ACHN (cell line): ENCODE data around the gene IL23A.
A peak's percentile ranks its signal among the peaks of the same experiment; 100 is the strongest.
"Not testable (repeated sequence)": the region's sequence is repeated elsewhere in the genome, so short reads cannot be mapped to it uniquely, and the experiment has no call there.

Experiments used
- DNase-seq: peaks from one replicate; pipeline ENCODE4 v3.0.0-alpha.2; 2015
- in situ Hi-C: cut with HindIII; loops from 2 replicates; pipeline ENCODE4 v1.10.0; 2017; ENCODE audit warnings: low sequenced_read_pairs, low pct_ligation_motif_present, low pct_unique_long_range_greater_than_20kb

Gene IL23A

DNA sequence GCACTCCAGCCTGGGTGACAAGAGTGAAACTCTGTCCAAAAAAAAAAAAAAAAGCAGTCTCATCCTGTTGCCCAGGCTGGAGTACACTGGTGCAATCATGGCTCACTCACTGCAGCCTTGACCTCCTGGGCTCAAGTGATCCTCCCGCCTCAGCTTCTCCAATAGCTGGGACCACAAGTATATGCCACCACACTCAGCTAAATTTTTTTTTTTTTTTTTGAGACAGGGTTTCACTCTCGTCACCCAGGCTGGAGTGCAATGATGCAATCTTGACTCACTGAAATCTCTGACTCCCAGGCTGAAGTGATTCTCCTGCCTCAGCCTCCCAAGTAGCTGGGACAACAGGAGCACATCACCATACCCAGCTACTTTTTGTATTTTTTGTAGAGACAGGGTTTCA is 17.7 kb upstream of the IL23A start:
- no peak for DNase-seq
- in situ Hi-C loops = no loop called here

DNA sequence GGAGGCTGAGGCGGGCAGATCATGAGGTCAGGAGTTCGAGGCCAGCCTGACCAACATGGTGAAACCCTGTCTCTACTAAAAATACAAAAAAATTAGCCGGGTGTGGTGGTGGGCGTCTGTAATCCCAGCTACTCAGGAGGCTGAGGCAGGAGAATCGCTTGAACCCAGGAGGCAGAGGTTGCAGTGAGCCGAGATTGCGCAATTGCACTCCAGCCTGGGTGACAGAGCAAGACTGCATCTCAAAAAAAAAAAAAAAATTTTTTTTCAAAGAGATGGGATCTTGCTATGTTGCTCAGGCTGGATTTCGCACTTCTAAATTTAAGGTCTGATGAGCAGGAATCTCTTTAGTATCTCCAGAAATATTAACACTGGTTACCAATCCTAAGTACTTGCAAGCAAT is 17.1 kb upstream of the IL23A start:
- in situ Hi-C loops, DNase-seq: not testable (repeated sequence)

DNA sequence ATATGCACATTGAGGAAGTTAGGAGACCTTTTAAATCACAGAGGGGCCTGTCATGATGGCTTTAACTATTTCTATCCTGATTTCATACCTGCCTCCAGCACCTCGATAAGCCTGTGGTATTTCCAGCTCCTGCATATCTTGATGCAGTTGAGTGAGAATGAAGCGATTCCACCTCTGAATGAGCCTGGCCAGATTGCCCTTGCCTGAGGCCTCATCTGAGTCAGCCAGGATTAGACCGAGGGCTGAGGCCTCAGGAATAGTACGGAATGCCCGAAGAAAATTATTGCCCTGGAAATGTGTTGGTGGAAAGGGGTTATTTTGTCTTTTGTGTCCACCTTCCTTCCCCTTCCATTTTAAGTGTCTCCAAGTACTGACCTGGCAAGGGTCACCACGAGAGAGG is 14.5 kb upstream of the IL23A start:
- in situ Hi-C loops = no loop called here
- DNase-seq = no peak

DNA sequence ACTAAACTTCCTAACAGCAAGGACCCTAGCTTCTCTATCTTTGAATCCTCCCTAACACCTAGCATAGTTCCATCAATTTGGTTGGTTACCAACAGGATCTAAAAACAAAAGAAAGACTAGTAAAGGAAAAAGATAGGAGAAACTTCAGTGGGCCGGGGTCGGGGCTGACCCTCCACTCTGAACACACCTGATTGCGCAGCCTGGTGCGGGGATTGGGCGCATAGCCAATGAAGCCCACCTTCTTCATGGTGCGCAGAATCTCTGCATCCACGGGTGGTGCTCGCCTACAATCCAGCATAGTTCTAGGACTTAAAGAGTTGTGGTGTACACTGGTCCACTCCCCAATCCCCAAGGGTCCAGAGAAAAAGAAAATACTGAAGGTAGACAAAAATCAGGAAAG is 12.6 kb upstream of the IL23A start:
- in situ Hi-C loops = no loop called here
- DNase-seq = no peak

DNA sequence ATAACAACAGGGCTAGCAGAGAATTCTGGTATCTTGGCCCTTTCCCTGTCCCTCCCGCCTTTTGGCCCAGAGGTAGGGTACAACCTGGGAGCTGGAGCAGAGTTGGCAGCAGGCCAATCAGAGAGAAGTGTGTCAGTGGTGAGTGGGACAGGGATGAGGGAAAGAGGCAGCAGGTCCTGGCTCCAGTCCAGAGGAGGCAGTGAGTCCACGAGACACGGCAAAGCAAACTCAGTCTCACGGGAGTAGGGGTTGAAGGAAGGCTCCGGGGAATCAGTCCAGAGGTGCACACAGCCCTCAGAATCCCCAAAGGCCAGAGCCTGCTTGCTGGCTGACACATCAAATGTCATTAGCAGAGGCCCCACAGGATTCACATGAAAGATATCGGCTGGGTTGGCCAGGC is 12.2 kb upstream of the IL23A start:
- DNase-seq = no peak
- in situ Hi-C loops = no loop called here

DNA sequence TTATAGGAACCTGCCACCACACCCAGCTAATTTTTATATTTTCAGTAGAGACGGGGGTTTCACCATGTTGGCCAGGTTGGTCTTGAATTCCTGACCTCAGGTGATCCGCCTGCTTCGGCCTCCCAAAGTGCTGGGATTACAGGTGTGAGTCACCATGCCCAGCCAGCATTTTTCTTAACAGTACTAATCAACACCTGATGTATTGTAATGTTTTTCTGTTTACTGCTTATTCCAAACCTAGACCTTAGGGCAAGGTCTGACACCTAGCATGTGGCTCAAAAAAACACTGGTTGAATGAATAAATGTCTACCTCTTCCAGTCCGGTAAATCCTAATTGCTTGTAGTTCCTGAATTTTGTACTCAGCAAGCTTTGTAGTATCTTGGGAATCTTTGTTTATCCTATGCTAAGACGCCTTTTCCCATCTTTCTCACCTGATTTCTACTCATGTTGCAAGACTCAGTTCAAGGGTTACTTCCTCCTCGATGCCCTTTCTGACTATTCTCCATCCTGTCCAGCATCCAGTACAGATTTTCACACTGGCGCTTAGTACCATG is 7.7 kb upstream of the IL23A start:
- in situ Hi-C loops = no loop called here
- no peak for DNase-seq

DNA sequence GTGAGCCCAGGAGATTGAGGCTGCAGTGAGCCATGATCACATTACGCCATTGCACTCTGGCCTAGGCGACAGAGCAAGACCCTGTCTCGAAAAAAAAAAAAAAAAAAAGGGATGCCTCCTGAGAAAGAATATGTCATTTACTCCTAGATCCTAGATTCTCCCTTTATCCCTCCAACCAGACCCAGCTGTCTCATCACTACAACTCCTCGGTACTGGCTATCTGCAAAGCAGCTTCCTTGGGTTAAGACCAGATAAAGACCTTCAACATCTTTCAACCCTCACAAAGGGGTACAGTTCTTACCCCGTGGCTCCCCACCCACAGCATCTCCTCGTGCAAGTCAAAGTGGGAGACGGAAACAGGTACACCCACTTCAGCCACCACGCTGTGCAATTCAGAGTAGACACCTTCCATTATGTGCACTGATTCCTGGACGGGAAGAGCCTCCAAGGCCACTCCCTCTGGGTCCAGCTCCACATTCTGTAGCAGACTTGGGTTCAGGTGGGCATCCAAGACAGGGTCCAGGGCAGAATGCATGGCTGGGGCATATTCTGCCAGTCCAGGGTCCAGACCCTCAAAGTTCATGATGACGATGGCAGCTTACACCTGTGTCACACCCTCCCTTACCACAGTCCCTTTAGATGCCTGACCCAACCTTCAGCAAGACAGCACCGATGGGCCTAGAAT is 6.0 kb upstream of the IL23A start:
- in situ Hi-C loops = no loop called here
- no peak for DNase-seq

DNA sequence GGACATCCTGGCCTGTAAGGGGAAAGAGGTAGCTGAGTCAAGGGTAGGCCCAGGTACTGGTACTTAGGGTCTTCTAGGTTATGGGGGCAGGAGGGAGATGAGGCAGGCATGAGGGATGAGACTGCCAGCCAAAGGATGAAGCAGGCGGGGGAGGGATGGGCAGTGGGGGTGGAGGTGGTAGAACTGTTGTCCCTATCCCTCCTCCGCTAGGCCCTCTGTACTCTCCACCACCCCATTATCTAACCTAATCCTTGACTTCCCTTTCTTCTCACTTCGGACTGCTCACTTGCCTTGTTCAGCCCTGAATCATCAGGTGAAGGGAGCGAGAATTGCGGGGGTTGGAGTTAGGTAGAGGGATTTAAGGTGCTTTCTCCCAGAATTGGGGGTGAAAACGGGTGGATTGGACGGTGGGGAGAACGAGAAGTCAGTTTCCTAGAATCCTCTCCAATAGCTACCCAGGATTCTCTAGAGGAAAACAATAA is 5.4 kb upstream of the IL23A start:
- DNase-seq = no peak
- in situ Hi-C loops = no loop called here

DNA sequence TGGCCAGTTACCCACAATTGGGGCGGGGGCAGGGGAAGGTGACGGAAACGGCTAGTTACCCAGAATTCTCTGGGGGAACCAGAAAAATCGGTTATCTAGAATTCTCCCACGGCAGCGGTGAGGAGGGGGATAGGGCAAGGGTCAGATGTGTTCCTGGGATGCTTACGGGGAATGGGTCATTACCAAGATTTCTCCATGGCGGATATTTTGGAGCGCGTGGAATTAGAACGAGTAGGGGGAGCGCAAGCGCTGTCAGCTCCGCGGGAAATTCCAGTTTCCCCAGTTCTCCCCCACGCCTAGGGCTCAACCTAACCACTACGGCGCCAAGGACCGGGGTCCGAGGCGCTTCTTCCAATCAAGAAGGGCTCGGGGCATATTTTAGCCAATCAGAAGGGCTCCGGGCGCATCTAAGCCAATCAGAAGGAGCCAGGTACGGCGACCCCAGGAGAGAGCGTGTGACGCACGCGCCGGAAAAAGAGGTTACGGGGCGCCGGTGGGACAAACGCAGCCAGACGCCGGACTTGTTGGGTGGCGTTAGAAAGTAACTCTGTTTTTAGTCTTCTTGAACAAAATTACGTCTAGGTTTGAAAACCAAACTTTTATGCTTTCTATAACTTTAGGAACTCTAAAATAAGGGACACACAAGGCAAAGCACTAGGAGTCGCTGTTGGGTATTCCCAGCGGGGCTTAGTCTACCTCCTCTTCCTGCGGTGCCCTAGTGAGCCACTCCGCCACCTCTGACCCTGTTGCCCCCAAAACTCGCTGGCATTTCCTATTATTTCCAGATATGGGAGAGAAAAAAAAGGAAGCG is 4.8 kb upstream of the IL23A start, which contains the start of gene PAN2:
TSS of gene PAN2 (minus strand) at position 322 of the 811 bp plus-strand sequence. CDS start 906 bp downstream, outside the sequence.
- in situ Hi-C loops = no loop called here
- DNase-seq = peak; percentile 100

DNA sequence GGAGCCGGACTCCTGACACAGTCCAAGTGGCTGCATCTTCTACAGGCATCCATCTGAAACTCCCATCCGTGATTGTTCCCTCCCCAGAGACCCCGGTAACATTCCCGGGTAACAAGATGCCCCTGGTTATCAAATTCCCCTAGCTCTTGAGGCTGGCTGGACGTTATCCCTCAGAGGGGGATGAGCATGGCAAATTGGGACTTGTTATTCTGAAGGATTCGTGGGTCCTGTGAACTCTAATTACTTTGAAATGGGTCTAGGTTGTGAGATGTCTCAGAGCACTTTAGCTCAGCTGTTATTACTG is 4.2 kb upstream of the IL23A start:
- in situ Hi-C loops = no loop called here
- peak; percentile 24 for DNase-seq

DNA sequence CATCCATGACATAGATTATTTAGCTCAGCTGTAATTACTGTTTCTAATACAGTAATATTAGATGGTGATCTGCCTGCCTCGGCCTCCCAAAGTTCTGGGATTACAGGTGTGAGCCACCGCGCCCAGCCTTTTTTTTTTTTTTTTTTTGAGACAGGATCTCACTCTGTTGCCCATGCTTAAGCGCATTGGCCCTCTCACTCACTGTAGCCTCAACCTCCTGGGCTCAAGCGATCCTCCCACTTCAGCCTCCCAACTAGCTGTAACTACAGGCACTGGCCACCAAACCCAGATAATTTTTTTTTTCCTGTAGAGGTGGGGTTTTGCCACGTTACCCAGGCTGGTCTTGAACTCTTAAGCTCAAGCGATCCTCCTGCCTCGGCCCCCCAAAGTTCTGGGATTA is 3.2 kb upstream of the IL23A start:
- DNase-seq, in situ Hi-C loops: not testable (repeated sequence)

DNA sequence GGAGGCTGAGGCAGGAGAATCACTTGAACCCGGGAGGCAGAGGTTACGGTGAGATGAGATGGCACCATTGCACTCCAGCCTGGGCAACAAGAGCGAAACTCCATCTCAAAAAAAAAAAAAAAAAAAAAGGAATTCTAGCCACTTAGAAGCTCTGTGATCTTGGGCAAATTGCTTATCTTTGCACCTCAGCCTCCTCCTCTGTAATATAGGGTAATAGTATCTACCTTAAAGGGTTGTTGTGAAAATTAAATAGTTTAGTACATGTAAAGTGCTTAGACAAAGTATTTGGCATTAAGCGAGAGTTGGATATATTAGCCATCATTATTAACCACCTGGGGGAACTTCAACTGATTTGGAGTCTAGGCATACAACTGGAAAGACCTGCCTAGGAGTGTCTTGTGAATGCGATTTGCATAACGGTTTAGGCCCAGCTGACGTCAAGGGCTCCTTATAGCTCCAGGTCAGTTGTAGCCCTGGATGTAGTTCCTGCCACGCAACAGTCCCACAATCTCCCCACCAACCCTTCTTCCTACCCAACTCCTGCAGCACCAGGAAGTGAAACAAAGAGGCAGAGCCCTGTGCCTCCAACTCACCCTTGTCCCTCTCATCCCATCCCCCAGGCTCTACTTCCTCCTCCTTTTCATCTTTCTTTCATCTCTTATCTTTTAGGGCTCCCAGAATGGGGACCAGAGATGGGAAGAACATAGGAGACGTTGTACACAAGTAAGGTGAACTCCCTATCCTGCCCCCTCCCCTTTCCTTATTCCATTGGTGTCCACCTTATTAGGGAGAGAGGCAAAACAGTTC is 2.1 kb upstream of the IL23A start:
- no peak for DNase-seq
- in situ Hi-C loops = no loop called here

DNA sequence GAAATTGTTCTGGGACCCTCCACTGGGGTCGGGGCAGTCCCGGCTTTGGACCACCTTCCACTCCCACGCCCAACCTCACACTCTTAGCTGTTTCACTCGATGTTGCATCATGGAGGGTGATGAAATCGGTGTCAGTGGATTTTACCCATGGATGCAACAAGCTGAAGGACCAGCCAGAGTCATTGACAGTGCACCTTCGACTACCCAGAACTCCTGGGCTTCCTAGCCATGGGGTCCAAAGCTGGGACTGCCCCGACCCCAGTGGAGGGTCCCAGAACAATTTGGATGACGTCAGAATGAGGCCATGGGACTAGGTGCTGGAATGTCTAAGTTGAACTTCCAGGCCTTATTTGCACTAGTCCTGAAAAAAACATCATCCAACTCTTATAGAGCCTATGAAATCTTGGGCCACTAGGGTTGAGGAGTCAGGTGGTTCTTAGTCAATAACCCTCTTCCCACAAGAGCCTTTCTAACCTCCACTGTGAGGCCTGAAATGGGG is 882 bp upstream of the IL23A start:
- no peak for DNase-seq
- in situ Hi-C loops = no loop called here

DNA sequence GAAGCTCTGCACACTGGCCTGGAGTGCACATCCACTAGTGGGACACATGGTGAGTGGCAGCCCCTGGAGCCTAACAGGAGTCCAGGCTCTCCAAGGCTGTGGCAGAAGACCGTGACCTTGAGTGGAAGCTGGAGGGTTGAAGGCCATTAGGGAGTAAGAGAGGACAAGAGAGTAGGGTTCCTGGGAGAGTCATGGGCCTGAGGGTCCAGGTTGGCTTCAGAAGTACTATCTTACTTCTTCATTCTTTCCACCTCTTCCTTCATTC is 406 bp downstream of the IL23A start:
- in situ Hi-C loops = no loop called here
- no peak for DNase-seq

DNA sequence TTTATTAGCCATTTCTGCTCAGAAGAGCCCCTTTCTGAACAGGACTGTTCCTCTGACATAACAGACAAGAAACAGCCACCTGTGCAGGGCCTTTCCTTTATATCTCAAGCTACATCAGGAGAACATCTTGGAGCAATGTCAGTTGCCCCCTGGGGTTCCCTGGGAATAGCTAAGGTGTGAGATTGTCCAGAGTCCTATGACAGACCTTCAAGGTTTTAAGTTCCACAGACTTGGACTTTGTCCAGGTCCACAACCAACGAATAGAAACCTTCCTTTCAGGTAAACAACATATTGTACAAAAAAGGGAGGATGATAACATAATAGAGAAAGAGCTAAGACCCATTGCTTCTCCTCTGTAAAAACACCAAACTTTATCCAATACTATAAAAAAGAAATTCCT is 2.9 kb downstream of the IL23A start:
- DNase-seq = no peak
- in situ Hi-C loops = no loop called here

DNA sequence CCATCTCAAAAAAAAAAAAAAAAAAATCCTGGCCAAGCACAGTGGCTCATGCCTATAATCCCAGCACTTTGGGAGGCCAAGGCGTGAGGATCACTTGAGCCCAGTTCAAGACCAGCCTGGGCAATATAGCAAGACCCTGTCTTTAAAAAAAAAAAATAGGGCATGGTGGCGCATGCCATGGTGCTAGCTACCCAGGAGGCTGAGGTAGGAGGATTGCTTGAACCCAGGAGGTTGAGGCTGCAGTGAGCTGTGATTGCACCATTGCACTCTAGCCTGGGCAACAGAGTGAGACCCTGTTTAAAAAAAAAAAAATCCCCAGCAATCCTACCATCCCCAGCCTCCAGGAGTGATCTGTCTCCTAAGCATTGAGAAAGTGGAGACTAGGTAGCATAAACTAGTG is 3.6 kb downstream of the IL23A start:
- in situ Hi-C loops, DNase-seq: not testable (repeated sequence)

DNA sequence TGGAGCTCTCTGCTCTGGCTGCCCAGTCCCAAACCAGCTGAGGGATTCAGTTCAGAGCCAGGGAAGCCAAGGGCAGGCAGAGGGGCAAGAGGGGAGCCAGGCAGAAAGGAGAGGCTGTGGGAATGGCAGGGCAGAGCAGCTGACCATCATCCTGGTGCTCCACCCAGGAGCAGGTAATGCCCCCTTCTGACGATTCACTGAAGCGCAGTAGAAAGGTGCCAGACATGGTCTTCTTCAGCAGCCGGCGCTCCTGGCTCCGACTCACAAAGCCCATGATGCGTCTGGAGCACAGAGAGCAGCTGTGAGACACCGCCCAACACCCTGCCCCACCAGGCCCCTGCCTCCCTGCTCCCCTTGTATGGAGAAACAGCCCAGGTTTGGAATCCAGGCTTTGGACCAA is 8.0 kb downstream of the IL23A start:
- DNase-seq = no peak
- in situ Hi-C loops = no loop called here

DNA sequence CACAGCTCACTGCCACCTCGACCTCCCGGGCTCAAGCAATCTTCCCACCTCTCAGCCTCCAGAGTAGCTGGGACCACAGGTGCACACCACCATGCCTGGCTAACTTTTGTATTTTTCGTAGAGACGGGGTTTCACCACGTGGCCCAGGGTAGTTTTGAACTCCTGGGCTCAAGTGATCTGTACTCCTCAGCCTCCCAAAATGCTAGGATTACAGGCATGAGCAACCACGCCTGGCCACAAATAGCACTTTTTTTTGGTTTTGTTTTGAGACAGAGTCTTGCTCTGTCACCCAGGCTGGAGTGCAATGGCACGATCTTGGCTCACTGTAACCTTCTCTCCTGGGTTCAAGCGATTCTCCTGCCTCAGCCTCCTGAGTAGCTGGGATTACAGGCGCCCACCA is 8.6 kb downstream of the IL23A start:
- in situ Hi-C loops, DNase-seq: not testable (repeated sequence)

DNA sequence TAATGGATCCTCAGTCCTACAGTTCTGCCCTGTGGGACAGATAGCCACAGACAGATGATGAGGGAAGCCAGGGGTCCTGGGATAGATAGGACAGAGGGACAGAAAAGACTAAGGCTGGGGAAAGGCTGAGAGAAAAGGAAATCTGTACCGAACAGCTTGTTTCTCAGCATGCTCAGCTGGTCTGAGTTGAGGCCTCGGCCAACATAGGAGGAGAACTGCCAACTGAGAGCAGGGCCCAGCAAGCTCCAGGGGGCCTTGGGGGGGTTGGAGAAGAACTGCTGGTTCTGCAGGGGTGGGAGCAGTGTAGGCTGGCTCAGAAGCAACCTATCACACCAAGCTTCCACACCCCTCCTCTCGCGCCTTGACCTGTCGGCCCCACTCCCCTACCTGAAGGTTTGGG is 10.1 kb downstream of the IL23A start:
- in situ Hi-C loops = no loop called here
- DNase-seq = no peak
